ENCODE measurements around the gene OR8G1. TPM values are rescaled to one million over a fixed set of nuclear protein-coding genes. Genes with fewer than 3 reads are reported as not detected.
"Not testable (repeated sequence)": the region's sequence is repeated elsewhere in the genome, so short reads cannot be mapped to it uniquely, and the experiment has no call there.

The OR8G1 gene
- total RNA-seq, 1 experiment from 2014 or later, result not detected

- ATAC-seq; in situ Hi-C loops (cut with HindIII; ENCODE audit: low pct_unique_long_range_greater_than_20kb, low sequenced_read_pairs); H3K27me3 ChIP-seq (ENCODE audit: control insufficient read depth, insufficient read depth, low read length); CTCF ChIA-PET; DNase-seq (ENCODE audit: low read depth, low spot score); intact Hi-C loops (cut with micrococcal nuclease; ENCODE audit: unreplicated experiment); H3K36me3 ChIP-seq (ENCODE audit: control insufficient read depth, insufficient read depth, low read length); H3K27ac ChIP-seq (ENCODE audit: low read length); H3K4me1 ChIP-seq (ENCODE audit: control insufficient read depth, insufficient read depth, low read length); POLR2A ChIA-PET; H3K4me3 ChIP-seq (ENCODE audit: low read depth in 2 of 2, low read length in 2 of 2); H3K9me3 ChIP-seq (ENCODE audit: control insufficient read depth, insufficient read depth, low read depth, low read length); BruUV-seq (replicated peaks): not testable (repeated sequence)
Measured at GRCh38 chr11:124270886-124271285, 30.0 kb downstream of the OR8G1 start.

GRCh38 chr11:124274000-124274399, 33.1 kb downstream of the OR8G1 start:
- DNase-seq (ENCODE audit: low read depth, low spot score) (no peak), ATAC-seq (no peak)
- no peaks in the 10 kb centered on the region for H3K9me3 ChIP-seq (ENCODE audit: control insufficient read depth, insufficient read depth, low read depth, low read length)
- CTCF ChIA-PET, result interaction anchor here (0.7 kb wide), 1 partner anchor 226 kb away, joined by 6 read pairs; no protein-coding TSS in a partner anchor
- intact Hi-C loops (cut with micrococcal nuclease; ENCODE audit: unreplicated experiment), result no loop called here
- POLR2A ChIA-PET, result no interaction called here
- TF ChIP-seq TCF7L2 (IDR thresholded peaks at IDR 0.05; ENCODE audit: low read depth, low read length) (no peak), POLR2AphosphoS5 (IDR thresholded peaks at IDR 0.05; ENCODE audit: low read depth, low read length) (no peak), SIN3A (IDR thresholded peaks at IDR 0.05; ENCODE audit: borderline replicate concordance, insufficient read depth, low read depth, low read length) (no peak), CTCF (IDR thresholded peaks at IDR 0.05) (no peak), REST (IDR thresholded peaks at IDR 0.05; ENCODE audit: insufficient read depth in 1 of 2, low read depth in 2 of 2, low read length in 1 of 2) (no peak)
- in situ Hi-C loops (cut with HindIII; ENCODE audit: low pct_unique_long_range_greater_than_20kb, low sequenced_read_pairs), result no loop called here
- H3K36me3 ChIP-seq (ENCODE audit: control insufficient read depth, insufficient read depth, low read length), result no peaks in the 10 kb centered on the region
- no peaks in the 10 kb centered on the region for H3K27me3 ChIP-seq (ENCODE audit: control insufficient read depth, insufficient read depth, low read length)
- no peak overlapping the region for H3K27ac ChIP-seq (ENCODE audit: low read length)
- H3K4me3 ChIP-seq (ENCODE audit: low read depth in 2 of 2, low read length in 2 of 2), result no peak overlapping the region
- BruUV-seq (replicated peaks), result no TSS peak
- no peaks in the 10 kb centered on the region for H3K4me1 ChIP-seq (ENCODE audit: control insufficient read depth, insufficient read depth, low read length)

GRCh38 chr11:124276081-124276480, 35.2 kb downstream of the OR8G1 start:
- BruUV-seq (replicated peaks), result no TSS peak
- in situ Hi-C loops (cut with HindIII; ENCODE audit: low pct_unique_long_range_greater_than_20kb, low sequenced_read_pairs), result no loop called here
- no peak for TF ChIP-seq POLR2AphosphoS5 (IDR thresholded peaks at IDR 0.05; ENCODE audit: low read depth, low read length)
- TF ChIP-seq TCF7L2 (IDR thresholded peaks at IDR 0.05; ENCODE audit: low read depth, low read length), result no peak
- H3K9me3 ChIP-seq (ENCODE audit: control insufficient read depth, insufficient read depth, low read depth, low read length), result no peaks in the 10 kb centered on the region
- ChIA-PET CTCF (no interaction called here), POLR2A (no interaction called here)
- no peaks in the 10 kb centered on the region for H3K36me3 ChIP-seq (ENCODE audit: control insufficient read depth, insufficient read depth, low read length)
- H3K4me1 ChIP-seq (ENCODE audit: control insufficient read depth, insufficient read depth, low read length), result no peaks in the 10 kb centered on the region
- no peak overlapping the region for H3K4me3 ChIP-seq (ENCODE audit: low read depth in 2 of 2, low read length in 2 of 2)
- ATAC-seq (no peak), DNase-seq (ENCODE audit: low read depth, low spot score) (no peak)
- intact Hi-C loops (cut with micrococcal nuclease; ENCODE audit: unreplicated experiment), result no loop called here
- no peaks in the 10 kb centered on the region for H3K27me3 ChIP-seq (ENCODE audit: control insufficient read depth, insufficient read depth, low read length)
- no peak overlapping the region for H3K27ac ChIP-seq (ENCODE audit: low read length)

Measured in Panc1 (cell line).